ENCODE data around the gene CRIM1. TPM values are rescaled to one million over a fixed set of nuclear protein-coding genes. Genes with fewer than 3 reads are reported as not detected.
A peak's percentile ranks its signal among the peaks of the same experiment; 100 is the strongest.

Gene CRIM1
- total RNA-seq, 6 donors from 2014 or later = 74.7 to 128 (median 110) TPM

DNA sequence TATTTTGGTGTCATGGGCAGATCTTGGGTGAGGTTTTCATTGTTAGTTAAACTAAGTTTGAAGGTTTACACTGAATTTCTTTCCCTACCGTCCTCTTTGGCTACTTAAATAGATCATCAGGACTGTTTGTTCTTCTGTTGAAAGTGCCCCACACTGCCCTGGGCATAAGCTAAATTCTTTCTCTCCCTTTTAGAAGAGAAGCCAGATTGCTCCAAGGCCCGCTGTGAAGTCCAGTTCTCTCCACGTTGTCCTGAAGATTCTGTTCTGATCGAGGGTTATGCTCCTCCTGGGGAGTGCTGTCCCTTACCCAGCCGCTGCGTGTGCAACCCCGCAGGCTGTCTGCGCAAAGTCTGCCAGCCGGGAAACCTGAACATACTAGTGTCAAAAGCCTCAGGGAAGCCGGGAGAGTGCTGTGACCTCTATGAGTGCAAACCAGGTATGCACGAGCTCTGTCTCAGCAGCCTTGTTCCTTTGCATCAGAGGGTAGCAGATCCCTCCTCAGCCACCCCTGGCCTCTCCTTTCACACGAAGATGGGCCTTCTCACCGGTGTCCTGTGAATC, 85.6 kb downstream of the CRIM1 start:
- H3K36me3 ChIP-seq = peaks cover 0 to 36% (median 7%) of the 10 kb centered on the region in 4 donors
- TF ChIP-seq, protein P1, sequence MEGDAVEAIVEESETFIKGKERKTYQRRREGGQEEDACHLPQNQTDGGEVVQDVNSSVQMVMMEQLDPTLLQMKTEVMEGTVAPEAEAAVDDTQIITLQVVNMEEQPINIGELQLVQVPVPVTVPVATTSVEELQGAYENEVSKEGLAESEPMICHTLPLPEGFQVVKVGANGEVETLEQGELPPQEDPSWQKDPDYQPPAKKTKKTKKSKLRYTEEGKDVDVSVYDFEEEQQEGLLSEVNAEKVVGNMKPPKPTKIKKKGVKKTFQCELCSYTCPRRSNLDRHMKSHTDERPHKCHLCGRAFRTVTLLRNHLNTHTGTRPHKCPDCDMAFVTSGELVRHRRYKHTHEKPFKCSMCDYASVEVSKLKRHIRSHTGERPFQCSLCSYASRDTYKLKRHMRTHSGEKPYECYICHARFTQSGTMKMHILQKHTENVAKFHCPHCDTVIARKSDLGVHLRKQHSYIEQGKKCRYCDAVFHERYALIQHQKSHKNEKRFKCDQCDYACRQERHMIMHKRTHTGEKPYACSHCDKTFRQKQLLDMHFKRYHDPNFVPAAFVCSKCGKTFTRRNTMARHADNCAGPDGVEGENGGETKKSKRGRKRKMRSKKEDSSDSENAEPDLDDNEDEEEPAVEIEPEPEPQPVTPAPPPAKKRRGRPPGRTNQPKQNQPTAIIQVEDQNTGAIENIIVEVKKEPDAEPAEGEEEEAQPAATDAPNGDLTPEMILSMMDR (IDR thresholded peaks at IDR 0.05) = no peak
- ATAC-seq (ENCODE audit: low FRiP score in 2 of 2) = no peak
- 75 to 82% methylated on average over 10 to 13 of the region's 13 CpGs for WGBS, 2 donors
- no peak overlapping the region for H3K4me3 ChIP-seq
- H3K27me3 ChIP-seq = no peaks in the 10 kb centered on the region
- peaks cover 4 to 12% (median 6%) of the 10 kb centered on the region in 4 donors for H3K4me1 ChIP-seq
- H3K27ac ChIP-seq = peak overlapping the region in 1 of 4 donors; percentile 35
- DNase-seq = peak in 1 of 2 donors; percentile 27
- H3K9me3 ChIP-seq = no peaks in the 10 kb centered on the region

DNA sequence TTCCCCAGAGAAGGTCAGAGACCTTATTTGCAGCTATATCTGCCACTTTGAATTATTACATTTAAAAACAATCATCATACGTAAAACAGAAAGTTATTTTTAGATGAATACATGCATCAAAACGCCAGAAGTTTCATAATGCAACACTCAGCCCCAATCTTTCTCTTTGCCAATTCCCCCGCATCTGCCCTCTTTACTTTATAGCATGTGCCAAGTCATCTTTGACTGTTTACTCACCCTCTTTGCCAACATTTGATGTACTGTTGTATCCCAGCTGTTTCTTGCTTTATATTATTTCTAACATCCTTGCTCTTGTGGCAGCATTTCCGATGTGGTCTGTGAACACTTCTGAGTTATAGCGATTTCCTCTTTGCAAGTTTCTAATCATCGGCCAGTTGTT, 86.2 kb downstream of the CRIM1 start:
- DNase-seq (no peak), ATAC-seq (ENCODE audit: low FRiP score in 2 of 2) (no peak)
- no peak overlapping the region for H3K4me3 ChIP-seq
- TF ChIP-seq EP300 (IDR thresholded peaks at IDR 0.05) (no peak), POLR2AphosphoS5 (IDR thresholded peaks at IDR 0.05) (peak in 1 of 2 donors; percentile 35), POLR2A (IDR thresholded peaks at IDR 0.05) (no peak)
- TF ChIP-seq, protein P1 (IDR thresholded peaks at IDR 0.05) = no peak
- H3K27ac ChIP-seq = peak overlapping the region in 1 of 4 donors; percentile 44
- 30 to 32% methylated on average over 6 of the region's 6 CpGs for WGBS, 2 donors
- H3K4me1 ChIP-seq = peaks cover 4 to 12% (median 6%) of the 10 kb centered on the region in 4 donors
- H3K9me3 ChIP-seq = no peaks in the 10 kb centered on the region
- no peaks in the 10 kb centered on the region for H3K27me3 ChIP-seq
- H3K36me3 ChIP-seq = peaks cover 0 to 36% (median 7%) of the 10 kb centered on the region in 4 donors

DNA sequence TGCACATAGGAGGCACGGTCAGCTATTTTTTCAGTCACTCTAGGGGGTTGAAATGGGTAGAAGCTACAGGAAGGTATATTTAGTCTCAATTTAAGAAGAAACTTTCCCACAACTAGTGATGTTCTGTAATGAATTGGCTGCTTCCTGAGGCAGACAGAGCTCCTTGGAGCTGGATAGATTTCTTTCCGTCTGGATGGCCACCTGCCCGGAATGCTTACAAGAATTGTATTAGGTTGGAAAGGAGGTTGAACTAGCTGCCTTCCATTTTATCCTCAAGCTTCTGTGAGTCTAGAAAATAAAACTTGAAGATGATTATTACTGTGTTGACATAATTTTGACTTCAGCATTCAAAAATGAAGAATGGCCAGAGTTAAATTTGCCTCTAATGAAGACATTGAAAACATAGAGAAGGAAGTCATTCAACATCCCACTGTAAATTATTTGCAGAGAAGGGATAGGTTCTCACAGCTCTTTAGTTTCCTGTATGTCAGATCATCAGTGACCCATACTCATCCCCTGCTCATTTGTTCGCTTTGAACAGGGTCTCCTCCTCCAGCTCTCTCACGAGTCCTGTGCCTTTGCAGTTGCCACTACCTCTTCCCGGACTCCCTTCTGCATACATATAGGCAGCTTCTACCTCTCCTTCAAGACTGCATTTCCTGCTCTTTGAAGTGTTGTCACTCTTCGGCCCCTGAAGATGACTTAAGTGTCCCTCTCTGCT, 88.8 kb downstream of the CRIM1 start:
- no peak overlapping the region for H3K4me3 ChIP-seq
- H3K36me3 ChIP-seq = peaks cover 0 to 47% (median 7%) of the 10 kb centered on the region in 4 donors

DNA sequence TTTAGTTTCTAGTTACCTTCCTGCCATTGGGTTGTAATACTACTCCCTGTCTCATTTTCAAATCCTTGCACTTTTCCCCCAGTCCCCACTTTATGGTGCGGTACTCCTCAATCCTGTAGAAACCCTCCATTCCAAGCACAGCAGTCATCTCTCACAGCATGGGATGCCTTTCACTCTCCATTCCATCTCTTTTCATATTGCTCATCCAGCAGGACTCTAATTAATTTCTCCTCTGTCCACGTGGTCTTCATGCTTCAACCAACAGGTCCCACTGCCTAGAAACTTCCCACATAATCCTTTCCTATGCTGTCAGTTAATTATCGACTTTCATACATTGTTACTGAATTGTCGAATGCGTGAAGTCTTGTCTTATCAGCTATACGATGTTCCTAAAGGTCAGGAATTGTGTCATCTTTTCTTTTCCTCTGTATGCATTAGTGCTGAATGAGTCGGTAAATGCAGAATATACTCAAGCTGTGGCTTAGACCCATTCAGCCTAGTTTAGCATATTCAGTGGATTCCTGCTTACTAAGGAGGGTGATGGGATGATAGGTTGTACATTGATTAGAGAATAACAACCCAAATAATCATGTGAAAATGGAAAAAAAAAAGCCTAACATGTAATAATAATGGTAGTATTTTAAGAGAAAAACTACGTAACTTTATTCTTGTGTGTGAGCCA, 89.7 kb downstream of the CRIM1 start:
- Histone ChIP-seq H3K27me3 (no peaks in the 10 kb centered on the region), H3K9me3 (no peaks in the 10 kb centered on the region), H3K36me3 (peaks cover 0 to 48% (median 7%) of the 10 kb centered on the region in 4 donors), H3K27ac (no peak overlapping the region), H3K4me3 (no peak overlapping the region), H3K4me1 (peaks cover 5 to 8% (median 6%) of the 10 kb centered on the region in 4 donors)
- TF ChIP-seq POLR2AphosphoS5 (IDR thresholded peaks at IDR 0.05) = no peak
- no peak for TF ChIP-seq EP300 (IDR thresholded peaks at IDR 0.05)
- no peak for TF ChIP-seq POLR2A (IDR thresholded peaks at IDR 0.05)
- TF ChIP-seq, protein P1 (IDR thresholded peaks at IDR 0.05) = no peak
- ATAC-seq (ENCODE audit: low FRiP score in 2 of 2) = no peak
- DNase-seq = no peak
- WGBS, 2 donors = 93 to 96% methylated on average over 8 of the region's 8 CpGs

More for the DNA sequence above, 88.8 kb downstream of the CRIM1 start:
- WGBS, 2 donors = 68 to 80% methylated on average over 7 of the region's 7 CpGs
- H3K9me3 ChIP-seq = no peaks in the 10 kb centered on the region
- ATAC-seq (ENCODE audit: low FRiP score in 2 of 2) (no peak), DNase-seq (no peak)
- no peak for TF ChIP-seq POLR2A (IDR thresholded peaks at IDR 0.05)
- no peak for TF ChIP-seq EP300 (IDR thresholded peaks at IDR 0.05)
- TF ChIP-seq, protein P1 (IDR thresholded peaks at IDR 0.05) = no peak
- TF ChIP-seq POLR2AphosphoS5 (IDR thresholded peaks at IDR 0.05) = no peak
- peaks cover 4 to 7% (median 6%) of the 10 kb centered on the region in 4 donors for H3K4me1 ChIP-seq
- no peaks in the 10 kb centered on the region for H3K27me3 ChIP-seq
- peak overlapping the region in 1 of 4 donors; percentile 39 for H3K27ac ChIP-seq

All from upper lobe of left lung (tissue), 6 donors.